HK-2 (cell line): ENCODE measurements around the gene MPV17L.
"Not testable (repeated sequence)": the region's sequence is repeated elsewhere in the genome, so short reads cannot be mapped to it uniquely, and the experiment has no call there.

Experiments
- DNase-seq: peaks from one replicate; pipeline ENCODE4 v3.0.0-alpha.2; 2018; ENCODE audit not compliant: unreplicated experiment

MPV17L gene

DNA sequence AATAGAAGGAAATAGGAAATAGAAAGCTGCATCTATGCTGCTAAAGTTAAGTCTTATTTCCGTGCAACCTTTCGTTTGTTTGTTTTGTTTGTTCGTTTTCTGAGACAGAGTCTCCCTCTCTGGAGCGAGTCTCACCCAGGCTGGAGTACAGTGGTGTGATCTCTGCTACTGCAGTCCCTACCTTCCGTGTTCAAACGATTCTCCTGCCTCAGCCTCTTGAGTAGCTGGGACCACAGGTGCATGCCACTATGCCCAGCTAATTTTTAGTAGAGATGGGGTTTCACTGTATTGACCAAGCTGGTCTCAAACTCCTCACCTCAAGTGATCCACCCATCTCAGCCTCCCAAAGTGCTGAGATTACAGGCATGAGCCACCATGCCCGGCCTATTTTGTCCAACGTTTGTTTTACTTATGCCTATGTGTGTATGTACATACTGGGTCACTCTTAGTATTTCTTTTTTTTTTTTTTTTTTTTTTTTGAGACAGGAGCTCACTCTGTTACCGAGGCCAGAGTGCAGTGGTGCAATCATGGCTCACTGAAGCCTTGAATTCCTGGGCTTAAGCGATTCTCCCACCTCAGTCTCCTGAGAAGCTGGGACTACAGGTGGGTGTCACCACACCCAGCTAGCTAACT lies 55.7 kb downstream of the MPV17L start:
- DNase-seq: no peak

GRCh38 chr16:15452246-15452855 lies 56.8 kb downstream of the MPV17L start:
- no peak for DNase-seq

GRCh38 chr16:15453296-15453695 lies 57.7 kb downstream of the MPV17L start:
- not testable (repeated sequence) for DNase-seq

DNA sequence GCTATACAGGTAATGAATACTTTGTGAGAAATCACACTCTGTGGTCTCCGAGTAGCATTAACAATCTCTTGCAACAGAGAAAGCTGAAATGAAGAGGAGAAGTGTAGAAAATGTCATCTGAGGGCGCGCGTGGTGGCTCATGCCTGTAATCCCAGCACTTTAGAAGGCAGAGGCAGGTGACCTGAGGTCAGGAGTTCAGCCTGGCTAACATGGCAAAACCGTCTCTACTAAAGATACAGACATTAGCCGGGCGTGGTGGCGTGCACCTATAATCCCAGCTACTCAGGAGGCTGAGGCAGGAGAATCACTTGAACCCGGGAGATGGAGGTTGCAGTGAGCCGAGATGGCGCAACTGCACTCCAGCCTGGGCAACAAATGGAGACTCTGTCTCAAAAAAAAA lies 59.4 kb downstream of the MPV17L start:
- not testable (repeated sequence) for DNase-seq

DNA sequence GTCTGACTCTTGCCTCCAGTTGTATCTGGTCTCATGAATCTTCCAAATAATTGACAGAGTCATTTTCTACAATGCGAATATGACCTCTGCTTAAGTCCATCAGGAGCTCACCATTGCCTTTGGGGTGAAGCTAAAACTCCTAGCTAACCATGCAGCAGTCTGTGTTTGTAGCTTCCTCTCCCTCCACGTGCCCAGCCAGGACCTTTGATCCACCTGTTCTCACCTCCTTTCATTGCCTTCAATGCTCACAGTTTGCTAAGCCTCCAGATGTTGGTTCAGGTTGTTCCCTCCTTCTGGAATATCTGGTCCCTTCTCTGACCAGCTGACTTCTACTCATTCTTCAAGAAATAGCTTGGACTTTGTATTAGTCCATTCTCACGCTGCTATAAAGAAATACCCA lies 61.8 kb downstream of the MPV17L start:
- no peak for DNase-seq

- no peak for DNase-seq
Observed at GRCh38 chr16:15457958-15458357, 62.4 kb downstream of the MPV17L start.

DNA sequence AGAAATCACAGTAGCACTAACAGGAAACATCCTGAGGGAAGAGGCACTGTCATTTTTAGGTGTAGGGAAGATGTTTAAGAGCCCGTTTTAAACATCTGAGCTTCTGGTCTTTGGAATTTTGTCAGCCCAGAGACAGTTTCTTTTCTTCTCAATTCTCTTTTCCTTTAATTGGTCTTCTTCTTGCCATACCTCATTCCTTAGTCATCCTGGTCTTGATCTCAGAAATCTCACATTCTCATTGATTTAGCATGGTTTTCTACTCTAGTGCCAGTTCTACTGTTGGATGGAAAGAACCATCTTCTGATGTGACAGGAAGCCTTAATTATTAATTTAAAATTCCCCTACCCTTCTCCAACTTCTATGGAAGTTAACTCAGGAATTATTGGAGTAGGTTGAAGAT lies 64.2 kb downstream of the MPV17L start:
- no peak for DNase-seq

DNA sequence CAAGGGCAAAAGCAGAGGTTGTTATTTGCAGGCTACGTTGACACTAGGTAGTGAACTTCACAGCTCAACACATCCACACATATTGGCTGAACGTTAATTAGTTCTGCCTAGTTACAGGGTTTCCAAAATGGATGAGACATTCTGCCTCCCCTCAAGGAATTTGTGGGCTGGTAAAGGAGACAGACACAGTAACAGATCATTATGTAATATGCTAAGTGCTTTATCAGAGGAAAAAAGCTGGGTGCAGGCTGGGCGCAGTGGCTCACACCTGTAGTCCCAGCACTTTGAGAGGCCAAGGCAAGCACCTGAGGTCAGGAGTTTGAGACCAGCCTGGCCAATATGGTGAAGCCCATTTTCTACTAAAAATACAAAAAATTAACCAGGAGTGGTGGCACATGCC lies 65.0 kb downstream of the MPV17L start:
- no peak for DNase-seq

DNA sequence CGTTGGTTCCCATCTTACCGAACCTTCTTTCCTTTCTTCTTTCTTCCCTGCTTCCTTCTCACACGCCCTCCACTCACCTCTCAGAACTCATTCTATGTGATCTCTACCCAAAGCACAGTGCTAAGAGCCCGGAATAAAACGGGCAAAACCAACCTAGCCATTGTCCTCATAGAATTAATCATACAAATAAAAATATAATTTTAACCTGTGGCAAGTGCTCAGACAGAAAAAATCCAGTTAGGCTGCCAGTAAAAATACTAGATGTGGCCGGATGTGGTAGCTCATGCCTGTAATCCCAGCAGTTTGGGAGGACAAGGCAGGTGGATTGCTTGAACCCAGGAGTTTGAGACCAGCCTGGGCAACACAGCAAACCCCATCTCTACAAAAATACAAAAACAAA lies 65.8 kb downstream of the MPV17L start:
- no peak for DNase-seq
